Testis (tissue), 3 donors: ENCODE results near the gene ST8SIA5. TPM values are rescaled to one million over a fixed set of nuclear protein-coding genes. Genes with fewer than 3 reads are reported as not detected.

ENCODE experiments used
- DNase-seq: peaks from one replicate; pipeline ENCODE4 v3.0.0-alpha.2; 2019
- H3K27ac ChIP-seq, 2 donors: fragments of 200-600 bp; sonication (generic); one replicate each; pipeline ENCODE4 v1.5.1; 2019
- H3K27me3 ChIP-seq: fragments of 200-600 bp; sonication (generic); one replicate; pipeline ENCODE4 v1.5.1; 2019
- H3K36me3 ChIP-seq: fragments of 200-600 bp; sonication (generic); one replicate; pipeline ENCODE4 v1.5.1; 2017; ENCODE audit warnings: low read depth; ENCODE audit errors: missing control alignments
- H3K4me1 ChIP-seq: fragments of 200-600 bp; sonication (generic); one replicate; pipeline ENCODE4 v1.5.1; 2019
- H3K4me3 ChIP-seq, 2 donors: fragments of 200-600 bp; sonication (generic); one replicate each; pipeline ENCODE4 v1.5.1; 2017 to 2019
- H3K9me3 ChIP-seq: fragments of 200-600 bp; sonication (generic); one replicate; pipeline ENCODE4 v1.5.1; 2017
- POLR2A ChIP-seq: fragments of 450-650 bp; IDR thresholded peaks from one replicate; pipeline ENCODE4 v1.6.1; 2017; ENCODE audit warnings: antibody characterized with exemption, mild to moderate bottlenecking, moderate library complexity
- WGBS, 2 donors: methylation state at CpG; one replicate each; pipeline ENCODE4 v1.1.5; 2018; 5-methylcytosine and 5-hydroxymethylcytosine counted together
- intact Hi-C: fragments of 100-400 bp; cut with DNase I; formaldehyde crosslinking; loops from one replicate; pipeline ENCODE4 v1.15.1; 2023; ENCODE audit warnings: low total_unique reads
- polyA plus RNA-seq: library from polyadenylated mRNA; stranded (reverse); fragments of 350-450 nt; fragmentation: Illumina TruSeq; extraction: RNeasy Lipid Tissue Mini Kit (QIAGEN cat#74804); gene quantifications from one replicate; pipeline ENCODE4 v1.2.3, GENCODE V29; 2014; ENCODE audit warnings: low read depth, low replicate concordance; ENCODE audit not compliant: insufficient read depth
- total RNA-seq, 2 donors: library from RNA; depleted of rRNA; stranded (reverse); fragments of >200 nt; gene quantifications; one replicate each; pipeline ENCODE4 v1.2.3, GENCODE V29; 2016
- TF ChIP-seq, protein P1 (sequence below), 3 experiments: fragments of 450-650 bp in 2 of 3; fragments of 200-600 bp in 1 of 3; sonication (generic) in 1 of 3; IDR thresholded peaks; one replicate each; pipeline ENCODE4 v1.5.1; 2016 to 2019; ENCODE audit warnings: antibody characterized with exemption in 3 of 3, mild to moderate bottlenecking in 2 of 3, moderate library complexity in 1 of 3

ST8SIA5 gene
- total and polyA plus RNA-seq, 3 donors from 2014 or later, result 1.3 to 2.1 (median 1.6) TPM

DNA sequence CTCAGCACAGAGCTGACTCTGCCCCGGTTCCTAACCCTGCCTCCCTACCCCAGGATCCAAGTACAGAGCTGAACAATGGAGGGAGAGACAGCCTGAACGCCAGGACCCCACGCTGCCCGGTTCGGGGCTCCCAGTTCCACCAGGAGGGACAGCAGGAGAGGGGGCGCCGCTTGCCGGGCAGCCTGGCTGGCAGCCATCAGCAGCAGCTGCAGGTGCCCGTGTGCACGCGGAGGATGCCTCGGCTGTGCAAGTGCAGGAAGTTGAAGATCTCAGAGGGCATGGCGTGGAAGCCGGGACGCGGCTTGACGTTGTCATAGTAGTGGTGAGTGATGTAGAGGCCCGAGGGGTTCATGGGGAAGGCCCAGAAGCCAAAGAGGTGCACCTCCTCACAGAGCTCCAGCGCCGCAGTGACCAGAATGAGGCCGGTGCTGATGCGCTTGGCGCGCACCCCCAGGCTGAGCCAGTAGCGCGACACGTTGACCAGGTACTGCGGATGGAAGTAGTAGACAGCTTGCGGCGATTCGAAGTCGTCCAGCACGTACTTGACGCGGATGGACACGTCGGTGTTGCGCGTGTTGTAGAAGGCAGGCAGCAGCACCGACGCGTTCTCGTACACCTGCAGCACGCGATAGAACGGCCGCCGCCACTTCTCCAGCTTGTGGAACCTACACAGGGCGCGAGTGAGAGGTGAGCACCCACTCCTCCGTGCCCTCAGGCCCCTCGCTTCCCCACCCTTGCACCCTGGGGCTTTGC lies 76.8 kb downstream of the ST8SIA5 start:
- 76 to 80% methylated on average over 47 to 52 of the region's 52 CpGs for WGBS, 2 donors
- intact Hi-C loops, result no loop called here
- Histone ChIP-seq H3K27me3 (no peaks in the 10 kb centered on the region), H3K4me3 (no peak overlapping the region), H3K4me1 (no peaks in the 10 kb centered on the region), H3K9me3 (no peaks in the 10 kb centered on the region), H3K27ac (no peak overlapping the region), H3K36me3 (no peaks in the 10 kb centered on the region)
- DNase-seq, result no peak
- no peak for TF ChIP-seq POLR2A
- TF ChIP-seq, protein P1, sequence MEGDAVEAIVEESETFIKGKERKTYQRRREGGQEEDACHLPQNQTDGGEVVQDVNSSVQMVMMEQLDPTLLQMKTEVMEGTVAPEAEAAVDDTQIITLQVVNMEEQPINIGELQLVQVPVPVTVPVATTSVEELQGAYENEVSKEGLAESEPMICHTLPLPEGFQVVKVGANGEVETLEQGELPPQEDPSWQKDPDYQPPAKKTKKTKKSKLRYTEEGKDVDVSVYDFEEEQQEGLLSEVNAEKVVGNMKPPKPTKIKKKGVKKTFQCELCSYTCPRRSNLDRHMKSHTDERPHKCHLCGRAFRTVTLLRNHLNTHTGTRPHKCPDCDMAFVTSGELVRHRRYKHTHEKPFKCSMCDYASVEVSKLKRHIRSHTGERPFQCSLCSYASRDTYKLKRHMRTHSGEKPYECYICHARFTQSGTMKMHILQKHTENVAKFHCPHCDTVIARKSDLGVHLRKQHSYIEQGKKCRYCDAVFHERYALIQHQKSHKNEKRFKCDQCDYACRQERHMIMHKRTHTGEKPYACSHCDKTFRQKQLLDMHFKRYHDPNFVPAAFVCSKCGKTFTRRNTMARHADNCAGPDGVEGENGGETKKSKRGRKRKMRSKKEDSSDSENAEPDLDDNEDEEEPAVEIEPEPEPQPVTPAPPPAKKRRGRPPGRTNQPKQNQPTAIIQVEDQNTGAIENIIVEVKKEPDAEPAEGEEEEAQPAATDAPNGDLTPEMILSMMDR (IDR thresholded peaks at IDR 0.05), result no peak

DNA sequence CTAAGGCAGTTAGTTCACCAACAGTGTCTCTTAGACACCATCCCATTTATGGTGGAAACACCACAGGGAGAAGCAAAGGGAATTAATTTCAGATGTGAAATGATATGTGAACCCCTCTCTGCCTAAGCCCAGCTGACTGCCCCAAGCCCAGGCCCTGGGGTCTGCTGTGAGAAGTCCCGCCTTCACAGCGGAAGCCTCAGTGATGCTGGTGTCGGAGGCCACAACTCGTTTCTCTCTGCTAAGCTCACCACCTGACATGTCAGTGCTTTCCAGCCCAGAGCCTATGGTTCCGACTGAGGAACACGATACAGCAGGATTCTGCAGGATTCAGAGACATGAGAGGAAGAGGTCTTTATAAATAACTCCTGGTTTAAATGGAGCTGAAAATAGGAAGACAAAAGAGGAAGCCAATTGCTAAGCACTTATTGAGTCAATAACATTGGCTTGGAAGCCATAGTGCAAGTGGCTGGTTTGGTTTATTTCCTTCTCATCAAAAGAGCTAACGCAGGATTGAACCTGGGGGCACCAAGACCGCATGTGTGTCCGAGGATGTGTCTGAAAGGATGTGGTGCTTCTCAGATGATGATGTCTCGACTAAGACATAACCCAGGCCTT lies 78.0 kb downstream of the ST8SIA5 start:
- no peaks in the 10 kb centered on the region for H3K4me1 ChIP-seq
- no peaks in the 10 kb centered on the region for H3K9me3 ChIP-seq
- intact Hi-C loops, result no loop called here
- no peak overlapping the region for H3K27ac ChIP-seq
- H3K36me3 ChIP-seq, result no peaks in the 10 kb centered on the region
- H3K27me3 ChIP-seq, result no peaks in the 10 kb centered on the region
- no peak overlapping the region for H3K4me3 ChIP-seq
- 85 to 86% methylated on average over 10 of the region's 10 CpGs for WGBS, 2 donors
- DNase-seq, result no peak
- no peak for TF ChIP-seq POLR2A
- TF ChIP-seq, protein P1 (IDR thresholded peaks at IDR 0.05), result no peak

DNA sequence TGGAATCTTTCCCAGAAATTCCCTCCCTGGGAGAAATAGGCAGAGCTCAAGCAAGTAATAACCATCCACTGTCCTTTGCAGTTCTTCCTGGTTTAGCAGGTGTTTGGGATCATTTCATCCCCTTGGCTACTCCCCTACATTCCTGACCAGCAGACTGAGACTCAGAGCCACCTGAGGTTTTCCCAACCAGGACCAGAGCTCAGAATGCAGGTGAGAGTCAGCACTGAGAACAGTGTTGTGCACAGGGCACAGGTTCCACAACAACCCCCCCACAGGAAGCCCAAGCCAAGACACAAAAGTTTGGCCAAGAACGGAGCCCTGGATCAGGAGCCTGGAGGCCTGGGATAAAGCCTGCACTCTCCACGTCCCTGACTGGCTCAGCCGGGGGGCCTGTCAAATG lies 78.8 kb downstream of the ST8SIA5 start:
- TF ChIP-seq, protein P1 (IDR thresholded peaks at IDR 0.05), result no peak
- TF ChIP-seq POLR2A, result no peak
- H3K4me3 ChIP-seq, result no peak overlapping the region
- H3K4me1 ChIP-seq, result no peaks in the 10 kb centered on the region
- no peaks in the 10 kb centered on the region for H3K36me3 ChIP-seq
- 52 to 70% methylated on average over 3 of the region's 3 CpGs for WGBS, 2 donors
- no peaks in the 10 kb centered on the region for H3K9me3 ChIP-seq
- no peak for DNase-seq
- intact Hi-C loops, result no loop called here
- no peaks in the 10 kb centered on the region for H3K27me3 ChIP-seq
- no peak overlapping the region for H3K27ac ChIP-seq

- whole genome bisulfite sequencing, 2 donors, result 56 to 63% methylated on average over 2 of the region's 2 CpGs
- intact Hi-C loops, result no loop called here
- no peak overlapping the region for H3K27ac ChIP-seq
These were observed 79.2 kb downstream of the ST8SIA5 start for GRCh38 chr18:46677611-46678010.

More at GRCh38 chr18:46677611-46678010, 79.2 kb downstream of the ST8SIA5 start:
- Histone ChIP-seq H3K4me1 (no peaks in the 10 kb centered on the region), H3K9me3 (no peaks in the 10 kb centered on the region), H3K4me3 (no peak overlapping the region), H3K36me3 (no peaks in the 10 kb centered on the region), H3K27me3 (no peaks in the 10 kb centered on the region)
- no peak for DNase-seq
- TF ChIP-seq, protein P1 (IDR thresholded peaks at IDR 0.05), result no peak
- TF ChIP-seq POLR2A, result no peak
